ENCODE data around the gene MAP3K20.

MAP3K20 gene

GRCh38 chr2:173311844-173312606 lies 236.4 kb downstream of the MAP3K20 start:
- H3K27ac ChIP-seq (ENCODE audit: low read depth, low read length) = no peak overlapping the region
- no peak overlapping the region for H3K9ac ChIP-seq (ENCODE audit: low read length in 5 of 5)
- no peaks in the 10 kb centered on the region for H3K27me3 ChIP-seq (ENCODE audit: control insufficient read depth in 5 of 5, insufficient read depth in 4 of 5, low read length in 5 of 5)
- no peak overlapping the region for H3K4me3 ChIP-seq (ENCODE audit: low read depth in 1 of 5, low read length in 5 of 5)
- no peaks in the 10 kb centered on the region for H3K4me1 ChIP-seq (ENCODE audit: control insufficient read depth in 5 of 5, insufficient read depth in 5 of 5, low read length in 5 of 5)
- peaks cover 0 to 3% (median 0%) of the 10 kb centered on the region in 5 donors for H3K9me3 ChIP-seq (ENCODE audit: control insufficient read depth in 5 of 5, low read length in 5 of 5)
- no peaks in the 10 kb centered on the region for H3K36me3 ChIP-seq (ENCODE audit: control insufficient read depth in 5 of 5, insufficient read depth in 5 of 5, low read length in 5 of 5)
